Cardiac fibroblast (primary cell): ENCODE data around the gene PNMT.

Experiments used
- DNase-seq, 2 donors: peaks; one replicate each; pipeline versions ENCODE4 v3.0.0 to v3.0.0-alpha.2; 2010; ENCODE audit warnings: low read depth in 2 of 2
- H3K4me3 ChIP-seq, 2 donors: replicated peaks in 1 of 2; 1 replicate in 1 of 2; 2 replicates in 1 of 2; pipeline ENCODE4 v1.5.1; 2011; ENCODE audit warnings: low read depth in 2 of 2, low read length in 2 of 2, mild to moderate bottlenecking in 2 of 2, moderate library complexity in 1 of 2
- CTCF ChIP-seq: IDR thresholded peaks from one replicate; pipeline ENCODE4 v1.5.1; 2011; ENCODE audit warnings: low read depth, mild to moderate bottlenecking, low read length, inconsistent platforms

PNMT gene

GRCh38 chr17:39647256-39647655, 21.0 kb upstream of the PNMT start:
- no peak for DNase-seq
- no peak overlapping the region for H3K4me3 ChIP-seq
- no peak for TF ChIP-seq CTCF

- DNase-seq: peak in 1 of 2 donors; percentile 34
- no peak for TF ChIP-seq CTCF
- H3K4me3 ChIP-seq: no peak overlapping the region
Observed at GRCh38 chr17:39648616-39649366, 19.5 kb upstream of the PNMT start.

- no peak for DNase-seq
- no peak for TF ChIP-seq CTCF
Observed at GRCh38 chr17:39650121-39650579, 18.1 kb upstream of the PNMT start.

GRCh38 chr17:39651923-39652586, 16.2 kb upstream of the PNMT start:
- TF ChIP-seq CTCF: no peak
- no peak for DNase-seq
- no peak overlapping the region for H3K4me3 ChIP-seq

More at GRCh38 chr17:39650121-39650579, 18.1 kb upstream of the PNMT start:
- no peak overlapping the region for H3K4me3 ChIP-seq

- no peak for TF ChIP-seq CTCF
- DNase-seq: no peak
- H3K4me3 ChIP-seq: no peak overlapping the region
Observed at GRCh38 chr17:39652587-39653315, 15.5 kb upstream of the PNMT start.

GRCh38 chr17:39653316-39653661, 15.0 kb upstream of the PNMT start:
- TF ChIP-seq CTCF: no peak
- H3K4me3 ChIP-seq: no peak overlapping the region

More at GRCh38 chr17:39653316-39653661, 15.0 kb upstream of the PNMT start:
- no peak for DNase-seq
